ENCODE measurements around the gene ARMH4.

Gene ARMH4

GRCh38 chr14:58088961-58089360 is 63.1 kb downstream of the ARMH4 start:
- no peak overlapping the region for H3K4me3 ChIP-seq (replicated peaks; ENCODE audit: low read depth, low read length)
- no peak for TF ChIP-seq CTCF (IDR thresholded peaks at IDR 0.05; ENCODE audit: low read length, missing control alignments)
- no peak for DNase-seq (ENCODE audit: low read depth)

GRCh38 chr14:58085877-58086276 is 66.1 kb downstream of the ARMH4 start:
- TF ChIP-seq CTCF (IDR thresholded peaks at IDR 0.05; ENCODE audit: low read length, missing control alignments): no peak
- H3K4me3 ChIP-seq (replicated peaks; ENCODE audit: low read depth, low read length): no peak overlapping the region
- DNase-seq (ENCODE audit: low read depth): no peak

- no peak for TF ChIP-seq CTCF (IDR thresholded peaks at IDR 0.05; ENCODE audit: low read length, missing control alignments)
- peak; percentile 90 for DNase-seq (ENCODE audit: low read depth)
- H3K4me3 ChIP-seq (replicated peaks; ENCODE audit: low read depth, low read length): no peak overlapping the region
Measured at GRCh38 chr14:58082491-58083098, 69.4 kb downstream of the ARMH4 start.

GRCh38 chr14:58082011-58082410 is 70.0 kb downstream of the ARMH4 start:
- no peak for TF ChIP-seq CTCF (IDR thresholded peaks at IDR 0.05; ENCODE audit: low read length, missing control alignments)
- no peak for DNase-seq (ENCODE audit: low read depth)
- no peak overlapping the region for H3K4me3 ChIP-seq (replicated peaks; ENCODE audit: low read depth, low read length)

GRCh38 chr14:58078471-58078870 is 73.5 kb downstream of the ARMH4 start:
- peak; percentile 5 for DNase-seq (ENCODE audit: low read depth)
- no peak for TF ChIP-seq CTCF (IDR thresholded peaks at IDR 0.05; ENCODE audit: low read length, missing control alignments)
- H3K4me3 ChIP-seq (replicated peaks; ENCODE audit: low read depth, low read length): no peak overlapping the region

- H3K4me3 ChIP-seq (replicated peaks; ENCODE audit: low read depth, low read length): no peak overlapping the region
- TF ChIP-seq CTCF (IDR thresholded peaks at IDR 0.05; ENCODE audit: low read length, missing control alignments): no peak
- DNase-seq (ENCODE audit: low read depth): peak; percentile 65
Measured at GRCh38 chr14:58078068-58078467, 73.9 kb downstream of the ARMH4 start.

- peak; percentile 27 for DNase-seq (ENCODE audit: low read depth)
- no peak for TF ChIP-seq CTCF (IDR thresholded peaks at IDR 0.05; ENCODE audit: low read length, missing control alignments)
- H3K4me3 ChIP-seq (replicated peaks; ENCODE audit: low read depth, low read length): no peak overlapping the region
Measured at GRCh38 chr14:58077621-58078020, 74.4 kb downstream of the ARMH4 start.

Measured in fibroblast of pulmonary artery (primary cell).